ENCODE measurements around the gene TBC1D1.

GRCh38 chr4:38167973-38168372 is 277.1 kb downstream of the TBC1D1 start:
- no peak for TF ChIP-seq CTCF (IDR thresholded peaks at IDR 0.05; ENCODE audit: extremely low read depth in 1 of 2, insufficient read depth in 1 of 2, low read depth in 1 of 2, low read length in 2 of 2)
- TF ChIP-seq POLR2A (IDR thresholded peaks at IDR 0.05; ENCODE audit: low read depth, low read length): no peak

Data from endothelial cell of umbilical vein (primary cell).